GM21529 (cell line): Measurements from ENCODE around the gene C1QL4.
"Not testable (repeated sequence)": the region's sequence is repeated elsewhere in the genome, so short reads cannot be mapped to it uniquely, and the experiment has no call there.

Experiments used
- ATAC-seq: cut with Tn5 transposase; IDR thresholded peaks from one replicate; pipeline ENCODE4 v1.9.1; 2021; ENCODE audit not compliant: unreplicated experiment

C1QL4 gene

GRCh38 chr12:49334681-49335080 is 2.3 kb downstream of the C1QL4 start:
- no peak for ATAC-seq

GRCh38 chr12:49334226-49334625 is 2.8 kb downstream of the C1QL4 start:
- ATAC-seq = no peak

DNA sequence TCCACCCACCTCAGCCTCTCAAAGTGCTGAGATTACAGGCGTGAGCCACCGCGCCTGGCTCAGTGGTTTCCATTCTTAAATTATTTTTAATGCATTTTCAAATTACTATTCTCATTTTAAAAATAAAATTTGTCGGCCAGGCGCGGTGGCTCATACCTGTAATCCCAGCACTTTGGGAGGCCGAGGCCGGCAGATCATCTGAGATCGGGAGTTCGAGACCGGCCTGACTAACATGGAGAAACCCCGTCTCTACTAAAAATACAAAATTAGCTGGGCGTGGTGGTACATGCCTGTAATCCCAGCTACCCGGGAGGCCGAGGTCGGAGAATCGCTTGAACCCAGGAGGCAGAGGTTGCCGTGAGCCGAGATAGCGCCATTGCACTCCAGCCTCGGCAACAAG is 3.2 kb downstream of the C1QL4 start:
- not testable (repeated sequence) for ATAC-seq

- ATAC-seq = no peak
Observed at GRCh38 chr12:49332891-49333371, 4.1 kb downstream of the C1QL4 start.

DNA sequence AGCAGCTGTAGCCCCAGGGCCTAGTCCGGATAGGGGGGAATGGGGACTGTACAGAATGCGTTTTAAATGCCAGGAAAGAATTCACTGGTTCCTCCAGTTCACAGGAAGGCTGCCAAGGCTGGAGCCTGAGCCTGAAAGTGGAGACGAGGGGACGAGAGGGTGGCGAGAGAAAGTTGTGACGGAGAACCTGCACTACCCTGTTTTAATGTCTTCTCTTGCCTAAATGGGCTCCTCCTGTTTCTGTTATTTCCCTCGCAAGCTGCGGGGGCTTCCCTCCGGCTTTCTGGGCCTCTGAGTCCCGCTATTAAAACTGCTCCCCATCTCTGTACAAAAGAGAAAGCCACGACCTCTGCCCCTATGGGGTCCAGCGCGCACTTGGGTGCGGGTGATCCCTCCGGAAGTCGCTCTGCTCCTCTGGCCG is 4.5 kb downstream of the C1QL4 start:
- no peak for ATAC-seq

- ATAC-seq = no peak
Observed at GRCh38 chr12:49331380-49332222, 5.4 kb downstream of the C1QL4 start.

DNA sequence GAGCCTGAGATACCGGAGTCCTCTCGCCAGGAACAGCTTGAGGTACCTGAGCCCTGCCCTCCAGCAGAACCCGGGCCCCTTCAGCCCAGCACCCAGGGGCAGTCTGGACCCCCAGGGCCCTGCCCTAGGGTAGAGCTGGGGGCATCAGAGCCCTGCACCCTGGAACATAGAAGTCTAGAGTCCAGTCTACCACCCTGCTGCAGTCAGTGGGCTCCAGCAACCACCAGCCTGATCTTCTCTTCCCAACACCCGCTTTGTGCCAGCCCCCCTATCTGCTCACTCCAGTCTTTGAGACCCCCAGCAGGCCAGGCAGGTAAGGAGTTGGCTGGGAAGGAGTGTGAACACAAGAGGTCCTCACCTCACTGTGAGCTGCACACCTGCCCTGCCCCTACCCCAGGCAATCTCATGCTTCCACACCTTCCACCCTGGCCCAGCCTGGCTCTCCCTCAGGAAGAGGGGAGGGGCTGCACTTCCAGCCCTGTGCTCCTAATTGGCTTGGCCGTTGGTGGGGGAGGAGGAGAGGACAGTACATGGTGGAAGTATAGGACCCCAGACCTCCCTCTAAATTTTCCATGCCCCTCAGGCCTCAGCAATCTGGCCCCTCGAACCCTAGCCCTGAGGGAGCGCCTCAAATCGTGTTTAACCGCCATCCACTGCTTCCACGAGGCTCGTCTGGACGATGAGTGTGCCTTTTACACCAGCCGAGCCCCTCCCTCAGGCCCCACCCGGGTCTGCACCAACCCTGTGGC is 6.2 kb downstream of the C1QL4 start:
- ATAC-seq = no peak

DNA sequence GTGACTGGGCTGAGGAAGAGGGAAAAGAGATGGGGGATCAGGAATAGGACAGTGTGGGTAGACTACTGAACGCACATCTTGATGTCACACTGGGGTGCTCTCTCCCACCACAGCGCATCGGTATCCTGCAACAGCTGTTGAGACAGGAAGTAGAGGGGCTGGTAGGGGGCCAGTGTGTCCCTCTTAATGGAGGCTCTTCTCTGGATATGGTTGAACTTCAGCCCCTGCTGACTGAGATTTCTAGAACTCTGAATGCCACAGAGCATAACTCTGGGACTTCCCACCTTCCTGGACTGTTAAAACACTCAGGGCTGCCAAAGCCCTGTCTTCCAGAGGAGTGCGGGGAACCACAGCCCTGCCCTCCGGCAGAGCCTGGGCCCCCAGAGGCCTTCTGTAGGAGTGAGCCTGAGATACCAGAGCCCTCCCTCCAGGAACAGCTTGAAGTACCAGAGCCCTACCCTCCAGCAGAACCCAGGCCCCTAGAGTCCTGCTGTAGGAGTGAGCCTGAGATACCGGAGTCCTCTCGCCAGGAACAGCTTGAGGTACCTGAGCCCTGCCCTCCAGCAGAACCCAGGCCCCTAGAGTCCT is 6.9 kb downstream of the C1QL4 start:
- ATAC-seq = no peak

- ATAC-seq = no peak
Observed at GRCh38 chr12:49328816-49329215, 8.2 kb downstream of the C1QL4 start.

DNA sequence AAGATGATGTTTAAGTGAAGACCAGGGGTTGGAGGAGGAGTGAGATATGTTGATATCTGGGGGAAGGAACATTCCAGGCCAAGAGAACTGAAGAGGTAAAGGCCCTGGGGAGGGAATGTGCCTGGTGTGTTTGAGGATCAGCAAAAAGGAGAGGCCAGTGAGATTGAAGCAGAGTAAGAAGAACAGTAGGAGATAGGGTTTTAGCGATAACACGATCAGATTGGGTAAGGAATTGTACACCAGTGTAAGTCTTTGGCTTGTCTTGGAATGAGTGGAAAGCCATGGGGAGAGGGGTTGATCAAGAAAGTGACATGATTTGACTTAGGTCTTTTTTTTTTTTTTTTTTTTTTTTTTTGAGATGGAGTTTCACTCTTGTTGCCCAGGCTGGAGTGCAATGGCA is 9.1 kb downstream of the C1QL4 start:
- ATAC-seq = no peak

- no peak for ATAC-seq
Observed at GRCh38 chr12:49327368-49327767, 9.6 kb downstream of the C1QL4 start.

- no peak for ATAC-seq
Observed at GRCh38 chr12:49325606-49326005, 11.4 kb downstream of the C1QL4 start.

DNA sequence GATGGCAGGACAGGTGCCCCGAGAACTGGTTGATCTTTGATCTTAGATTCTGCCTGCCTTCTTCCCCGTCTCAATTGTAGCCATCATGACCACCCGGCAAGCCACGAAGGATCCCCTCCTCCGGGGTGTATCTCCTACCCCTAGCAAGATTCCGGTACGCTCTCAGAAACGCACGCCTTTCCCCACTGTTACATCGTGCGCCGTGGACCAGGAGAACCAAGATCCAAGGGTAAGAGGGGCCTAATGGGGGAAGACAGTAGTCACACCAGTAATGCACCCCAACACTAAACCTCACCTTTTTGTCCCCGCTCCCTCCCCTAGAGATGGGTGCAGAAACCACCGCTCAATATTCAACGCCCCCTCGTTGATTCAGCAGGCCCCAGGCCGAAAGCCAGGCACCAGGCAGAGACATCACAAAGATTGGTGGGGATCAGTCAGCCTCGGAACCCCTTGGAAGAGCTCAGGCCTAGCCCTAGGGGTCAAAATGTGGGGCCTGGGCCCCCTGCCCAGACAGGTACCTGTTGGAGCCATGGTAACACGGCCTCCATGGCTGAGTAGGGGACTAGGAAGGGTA is 13.4 kb downstream of the C1QL4 start:
- ATAC-seq = no peak

- ATAC-seq = peak; percentile 98
Observed at GRCh38 chr12:49322708-49323523, 14.1 kb downstream of the C1QL4 start, which contains the start of gene TROAP. TROAP (plus strand) TSS chr12:49323255; CDS start chr12:49323609, 354 bp downstream.

GRCh38 chr12:49322367-49322707 is 14.7 kb downstream of the C1QL4 start:
- ATAC-seq = no peak

DNA sequence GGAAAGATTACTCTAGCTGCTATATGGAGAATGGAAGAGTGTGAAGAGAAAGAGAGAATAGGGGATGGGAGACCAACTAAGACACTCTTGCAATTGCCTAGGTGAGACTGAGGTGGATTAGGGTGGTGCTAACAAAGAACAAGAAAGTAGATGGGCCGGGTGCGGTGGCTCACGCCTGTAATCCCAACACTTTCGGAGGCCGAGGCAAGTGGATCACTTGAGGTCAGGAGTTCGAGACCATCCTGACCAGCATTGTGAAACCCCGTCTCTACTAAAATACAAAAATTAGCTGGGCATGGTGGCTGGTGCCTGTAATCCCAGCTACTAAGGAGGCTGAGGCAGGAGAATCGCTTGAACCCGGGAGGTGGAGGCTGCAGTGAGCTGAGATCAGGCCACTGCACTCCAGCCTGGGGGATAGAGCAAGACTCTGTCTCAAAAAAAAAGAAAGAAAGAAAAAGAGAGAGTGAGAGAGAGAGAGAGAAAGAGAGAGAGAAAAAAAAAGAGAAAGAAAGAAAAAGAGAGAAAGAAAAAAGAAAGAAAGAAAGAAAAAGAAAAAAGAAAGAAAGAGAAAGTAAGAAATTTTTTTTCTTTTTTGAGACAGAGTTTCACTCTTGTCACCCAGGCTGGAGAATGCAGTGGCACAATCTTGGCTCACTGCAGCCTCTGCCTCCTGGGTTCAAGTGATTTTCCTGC is 16.4 kb downstream of the C1QL4 start:
- ATAC-seq = not testable (repeated sequence)

GRCh38 chr12:49317118-49317517 is 19.9 kb downstream of the C1QL4 start:
- not testable (repeated sequence) for ATAC-seq

DNA sequence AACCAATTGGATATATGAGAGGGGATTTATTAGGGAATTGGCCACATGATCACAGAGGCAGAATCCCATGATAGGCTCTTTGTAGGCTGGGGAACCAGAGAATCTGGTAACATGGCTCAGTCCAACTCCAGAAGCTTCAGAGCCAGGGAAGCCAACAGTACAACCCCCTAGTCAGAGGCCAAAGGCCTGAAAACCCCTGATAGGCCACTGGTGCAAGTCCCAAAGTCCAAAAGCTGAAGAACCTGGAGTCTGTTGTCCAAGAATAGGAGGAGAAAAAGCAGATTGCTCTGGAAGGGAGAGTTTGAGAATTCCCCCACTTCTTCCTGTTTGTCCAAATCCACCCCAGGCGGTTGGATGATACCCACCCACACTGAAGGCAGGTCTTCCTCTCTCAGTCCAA is 22.2 kb downstream of the C1QL4 start:
- ATAC-seq = no peak

GRCh38 chr12:49310451-49311000 is 26.5 kb downstream of the C1QL4 start:
- not testable (repeated sequence) for ATAC-seq

GRCh38 chr12:49309386-49309785 is 27.6 kb downstream of the C1QL4 start:
- ATAC-seq = no peak
